HG02678 (cell line): ENCODE measurements around the gene SH3RF3.

Experiments used
- ATAC-seq: cut with Tn5 transposase; IDR thresholded peaks from one replicate; pipeline ENCODE4 v1.9.1; 2021; ENCODE audit warnings: mild to moderate bottlenecking, moderate library complexity; ENCODE audit not compliant: unreplicated experiment

The SH3RF3 gene

GRCh38 chr2:109347626-109348025, 218.6 kb downstream of the SH3RF3 start:
- no peak for ATAC-seq

- no peak for ATAC-seq
Measured at GRCh38 chr2:109348190-109348589, 219.2 kb downstream of the SH3RF3 start.

DNA sequence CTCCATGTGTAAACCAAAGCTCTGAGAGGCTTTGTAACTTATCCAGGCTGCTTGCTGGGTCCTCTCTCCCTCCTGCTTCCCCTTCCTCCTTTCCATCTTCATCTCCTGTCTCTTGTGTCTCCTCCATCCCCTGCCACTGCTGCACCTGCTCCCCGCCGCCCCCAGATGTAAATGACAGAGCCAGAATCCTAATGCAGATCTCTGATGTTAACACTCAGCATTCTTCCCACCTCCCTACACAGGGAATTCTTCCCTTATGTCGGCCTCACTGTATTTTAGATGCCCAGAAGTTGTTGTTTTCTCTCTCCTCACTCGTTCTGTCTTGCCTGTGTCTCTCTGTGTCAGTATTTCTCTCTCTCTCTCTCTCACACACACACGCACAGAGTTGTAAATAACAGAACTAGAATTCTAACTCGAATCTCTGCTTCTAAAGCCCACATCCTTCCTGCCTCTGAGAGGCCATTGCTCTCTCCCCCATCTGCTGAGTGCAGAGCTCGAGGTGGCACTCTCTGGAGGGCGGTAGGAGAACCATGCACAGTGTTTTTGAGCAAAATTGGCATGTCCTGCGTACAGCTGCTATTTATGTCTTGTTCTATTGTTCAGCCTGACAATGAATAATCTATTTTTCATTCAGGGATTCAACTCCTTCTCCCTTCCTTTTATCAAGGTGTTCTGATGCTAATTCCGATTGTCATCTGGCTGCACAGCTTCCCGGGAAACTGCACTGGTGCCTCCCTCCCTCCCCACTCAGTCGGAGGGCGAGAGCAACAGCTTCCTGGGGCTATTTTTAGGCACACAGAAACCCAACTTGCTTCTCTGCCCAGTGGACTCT, 219.9 kb downstream of the SH3RF3 start:
- peak; percentile 76 for ATAC-seq

GRCh38 chr2:109349503-109350465, 220.8 kb downstream of the SH3RF3 start:
- ATAC-seq = no peak

GRCh38 chr2:109350526-109350925, 221.5 kb downstream of the SH3RF3 start:
- no peak for ATAC-seq

- ATAC-seq = no peak
Measured at GRCh38 chr2:109351164-109351756, 222.3 kb downstream of the SH3RF3 start.

GRCh38 chr2:109352056-109352897, 223.3 kb downstream of the SH3RF3 start:
- ATAC-seq = no peak

DNA sequence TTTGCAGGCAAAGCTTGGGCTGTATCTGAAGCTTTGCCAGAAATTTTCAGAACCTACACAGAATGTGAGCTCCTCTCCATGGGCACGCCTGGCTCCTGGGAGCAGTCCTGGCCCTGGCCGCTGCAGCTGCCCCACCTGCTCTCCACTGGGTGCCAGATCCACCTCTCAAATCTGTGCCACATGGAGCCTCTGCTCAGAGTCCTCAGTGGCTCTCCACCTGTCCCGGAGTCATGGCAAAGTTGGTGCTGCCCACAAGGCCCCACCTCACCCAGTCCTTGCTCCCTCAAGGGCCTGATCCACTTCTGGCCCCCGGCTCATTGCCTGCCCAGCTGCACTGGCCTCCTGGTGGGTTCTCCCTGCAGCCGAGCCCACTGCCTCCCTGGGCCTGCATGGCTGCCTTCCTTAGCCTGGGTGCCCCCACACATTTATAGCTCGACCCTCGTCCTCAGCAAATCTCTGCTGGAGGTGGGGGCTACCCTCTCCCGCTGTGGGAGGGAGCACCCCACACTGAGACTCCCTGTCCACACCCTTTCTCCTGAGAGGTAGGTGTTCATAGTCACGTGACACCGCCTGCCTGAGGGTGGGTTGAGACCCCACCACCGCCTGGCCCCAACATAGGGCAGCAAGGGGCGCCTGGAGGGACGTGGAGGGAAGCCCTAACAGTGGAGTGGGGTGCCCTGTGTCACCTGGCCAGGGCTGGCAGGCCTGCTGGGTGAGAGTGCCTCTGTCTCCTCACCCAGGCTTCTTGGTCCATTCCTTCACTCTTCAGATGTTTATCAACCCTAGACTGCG, 224.1 kb downstream of the SH3RF3 start:
- ATAC-seq = no peak

- ATAC-seq = no peak
Measured at GRCh38 chr2:109353806-109354745, 225.1 kb downstream of the SH3RF3 start.

DNA sequence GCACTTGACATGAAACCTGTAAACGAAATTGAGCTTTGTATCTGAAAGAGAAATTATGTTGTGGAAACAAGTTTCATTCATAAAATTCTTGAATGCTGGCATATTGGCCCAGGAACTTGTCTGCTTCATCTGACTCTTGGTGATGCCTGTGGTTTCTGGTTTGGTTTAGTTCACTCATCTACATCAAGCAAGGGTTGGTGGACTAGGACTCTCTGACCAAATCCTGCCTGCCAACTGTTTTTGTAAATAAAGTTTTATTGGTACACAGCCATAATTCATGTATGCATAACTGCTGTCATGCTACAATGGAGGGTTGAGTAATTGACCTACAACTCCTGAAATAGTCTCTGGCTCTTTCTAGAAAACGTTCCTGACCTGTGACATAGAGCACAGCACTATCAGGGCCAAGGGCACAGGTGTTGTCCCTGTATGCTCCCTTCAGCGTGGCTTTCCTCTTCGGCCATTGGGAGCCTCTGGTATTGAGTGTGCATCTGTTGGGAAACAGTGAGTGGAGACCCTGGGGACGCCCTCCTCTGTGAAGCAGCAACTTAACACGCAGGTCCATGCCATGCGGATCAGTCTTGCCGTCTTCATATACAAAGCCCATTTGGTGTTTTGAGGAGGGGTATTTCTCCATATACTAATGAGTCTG, 226.3 kb downstream of the SH3RF3 start:
- no peak for ATAC-seq

- ATAC-seq = no peak
Measured at GRCh38 chr2:109356324-109357035, 227.5 kb downstream of the SH3RF3 start.

DNA sequence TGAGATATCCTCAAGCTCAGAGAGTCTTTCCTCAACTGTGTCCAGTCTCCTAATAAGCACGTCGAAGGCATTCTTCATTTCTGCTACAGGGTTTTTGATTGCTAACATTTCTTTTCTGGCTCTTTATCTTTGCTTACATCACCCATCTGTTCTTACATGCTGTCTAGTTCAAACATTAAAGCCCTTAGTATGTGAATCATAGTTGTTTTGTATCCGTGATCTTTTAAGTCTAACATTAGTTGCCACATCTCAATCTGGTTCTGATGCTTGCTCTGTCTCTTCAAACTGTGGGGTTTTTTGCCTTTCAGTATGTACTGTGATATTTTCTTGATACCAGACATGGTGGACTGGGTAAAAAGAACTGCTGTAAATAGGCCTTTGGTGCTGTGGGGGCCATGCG, 235.2 kb downstream of the SH3RF3 start:
- no peak for ATAC-seq

- no peak for ATAC-seq
Measured at GRCh38 chr2:109365131-109365530, 236.1 kb downstream of the SH3RF3 start.

GRCh38 chr2:109367683-109368082, 238.7 kb downstream of the SH3RF3 start:
- ATAC-seq = no peak

GRCh38 chr2:109368798-109369197, 239.8 kb downstream of the SH3RF3 start:
- no peak for ATAC-seq

DNA sequence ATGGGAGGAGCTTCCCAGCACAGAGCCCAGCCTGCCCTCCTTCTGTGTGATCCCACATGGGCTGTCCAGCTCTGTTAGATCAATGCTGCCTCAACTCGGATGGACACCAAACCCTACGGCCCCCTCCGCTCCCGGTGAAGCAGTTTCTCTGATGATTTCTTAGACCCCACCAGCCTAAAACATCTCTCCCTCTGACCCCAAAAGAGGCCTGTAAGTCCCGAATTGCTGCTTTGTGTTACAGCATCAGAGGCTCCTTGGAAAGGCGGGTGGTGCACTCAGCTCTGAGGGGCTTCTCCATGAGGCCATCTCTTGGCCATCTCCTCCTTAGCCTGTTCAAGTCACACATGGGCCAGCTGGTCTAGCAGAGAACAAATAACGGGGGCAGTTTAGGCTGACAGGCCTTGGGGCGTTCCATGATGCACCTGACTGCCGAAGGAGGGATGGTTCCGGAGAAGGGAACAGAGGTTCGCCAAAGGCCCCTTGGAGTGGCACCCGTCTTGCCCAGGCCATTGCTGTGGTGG, 240.7 kb downstream of the SH3RF3 start:
- no peak for ATAC-seq

- ATAC-seq = no peak
Measured at GRCh38 chr2:109370399-109371035, 241.5 kb downstream of the SH3RF3 start.
